ENCODE data around the gene P2RY2. TPM values are rescaled to one million over a fixed set of nuclear protein-coding genes. Genes with fewer than 3 reads are reported as not detected.
A peak's percentile ranks its signal among the peaks of the same experiment; 100 is the strongest.

Gene P2RY2
- total and polyA plus RNA-seq, 2 experiments from 2014 or later, result 0.63 to 1.6 TPM

DNA sequence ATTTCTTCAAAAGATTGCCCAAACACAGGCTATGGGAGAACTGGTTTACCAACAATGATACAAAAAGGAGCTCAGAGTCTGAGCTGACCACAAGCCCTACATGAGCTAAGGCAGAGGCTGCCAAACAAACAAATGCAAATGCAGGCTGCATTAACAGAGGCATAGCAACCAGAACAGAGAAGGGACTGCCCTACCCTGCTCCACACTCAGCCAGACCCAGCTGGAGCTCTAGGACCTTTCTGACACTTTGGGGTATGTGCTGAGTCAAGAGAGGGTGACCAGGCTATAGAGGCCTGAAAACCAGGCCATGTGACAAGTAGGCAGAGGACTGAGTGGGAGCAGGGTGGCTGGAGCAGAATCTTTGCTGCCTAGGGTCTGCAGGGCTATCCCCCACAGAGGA lies 17.8 kb upstream of the P2RY2 start:
- H3K9me2 ChIP-seq (ENCODE audit: insufficient read depth), result 0 out of 2 replicates have a peak, but pooled peaks cover 4% of the 10 kb centered on the region
- peak overlapping the region; percentile 88 for H3K27ac Mint-ChIP-seq

GRCh38 chr11:73201249-73201648 lies 16.8 kb upstream of the P2RY2 start:
- peak overlapping the region; percentile 68; the same call in 1 of the 2 replicates for H3K27ac Mint-ChIP-seq
- no peaks in the 10 kb centered on the region for H3K36me3 Mint-ChIP-seq (ENCODE audit: low read depth)
- H3K4me1 Mint-ChIP-seq, result peaks cover 26% of the 10 kb centered on the region
- no peak overlapping the region for H3K27ac ChIP-seq (ENCODE audit: low read depth)
- 0 out of 2 replicates have a peak, but pooled peaks cover 4% of the 10 kb centered on the region for H3K9me2 ChIP-seq (ENCODE audit: insufficient read depth)
- peak overlapping the region; percentile 93 for H2AFZ ChIP-seq
- DNase-seq (ENCODE audit: low spot score), result peak; percentile 27
- H3K79me2 ChIP-seq (replicated peaks; ENCODE audit: insufficient read depth), result no peaks in the 10 kb centered on the region
- peak; percentile 49 for ATAC-seq
- H3K27me3 ChIP-seq (ENCODE audit: insufficient read depth), result no peaks in the 10 kb centered on the region
- H3F3A ChIP-seq (replicated peaks; ENCODE audit: low read depth), result no peaks in the 10 kb centered on the region
- H3K4me3 ChIP-seq, result no peak overlapping the region
- peaks cover 22% of the 10 kb centered on the region for H3K4me1 ChIP-seq (ENCODE audit: insufficient read depth)
- H3K27me3 Mint-ChIP-seq (ENCODE audit: insufficient read depth, low read depth, poor library complexity), result peaks cover 5% of the 10 kb centered on the region
- no peak overlapping the region for H3K4me2 ChIP-seq
- no peak overlapping the region for H3K4me3 Mint-ChIP-seq
- no peaks in the 10 kb centered on the region for H3K36me3 ChIP-seq (ENCODE audit: insufficient read depth)
- no peaks in the 10 kb centered on the region for H4K20me1 ChIP-seq (replicated peaks; ENCODE audit: insufficient read depth)
- no peaks in the 10 kb centered on the region for H3K9me3 Mint-ChIP-seq
- TF ChIP-seq NANOG (IDR thresholded peaks at IDR 0.05; ENCODE audit: borderline replicate concordance) (no peak), JUNB (IDR thresholded peaks at IDR 0.05; ENCODE audit: unreplicated experiment) (no peak), STAT1 (IDR thresholded peaks at IDR 0.05; ENCODE audit: unreplicated experiment) (no peak), POLR2AphosphoS5 (IDR thresholded peaks at IDR 0.05; ENCODE audit: low read depth) (no peak), CREB1 (CRISPR knock-in tag; IDR thresholded peaks at IDR 0.05; ENCODE audit: low read depth) (no peak), REST (IDR thresholded peaks at IDR 0.05; ENCODE audit: unreplicated experiment) (no peak), ZNF331 (CRISPR knock-in tag; IDR thresholded peaks at IDR 0.05; ENCODE audit: low read depth) (no peak), ZNF114 (CRISPR knock-in tag; IDR thresholded peaks at IDR 0.05) (no peak), EZH2 (IDR thresholded peaks at IDR 0.05; ENCODE audit: low read depth, unreplicated experiment) (no peak), EZH2phosphoT487 (IDR thresholded peaks at IDR 0.05; ENCODE audit: unreplicated experiment) (no peak)
- TF ChIP-seq, protein P1, sequence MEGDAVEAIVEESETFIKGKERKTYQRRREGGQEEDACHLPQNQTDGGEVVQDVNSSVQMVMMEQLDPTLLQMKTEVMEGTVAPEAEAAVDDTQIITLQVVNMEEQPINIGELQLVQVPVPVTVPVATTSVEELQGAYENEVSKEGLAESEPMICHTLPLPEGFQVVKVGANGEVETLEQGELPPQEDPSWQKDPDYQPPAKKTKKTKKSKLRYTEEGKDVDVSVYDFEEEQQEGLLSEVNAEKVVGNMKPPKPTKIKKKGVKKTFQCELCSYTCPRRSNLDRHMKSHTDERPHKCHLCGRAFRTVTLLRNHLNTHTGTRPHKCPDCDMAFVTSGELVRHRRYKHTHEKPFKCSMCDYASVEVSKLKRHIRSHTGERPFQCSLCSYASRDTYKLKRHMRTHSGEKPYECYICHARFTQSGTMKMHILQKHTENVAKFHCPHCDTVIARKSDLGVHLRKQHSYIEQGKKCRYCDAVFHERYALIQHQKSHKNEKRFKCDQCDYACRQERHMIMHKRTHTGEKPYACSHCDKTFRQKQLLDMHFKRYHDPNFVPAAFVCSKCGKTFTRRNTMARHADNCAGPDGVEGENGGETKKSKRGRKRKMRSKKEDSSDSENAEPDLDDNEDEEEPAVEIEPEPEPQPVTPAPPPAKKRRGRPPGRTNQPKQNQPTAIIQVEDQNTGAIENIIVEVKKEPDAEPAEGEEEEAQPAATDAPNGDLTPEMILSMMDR (conservative IDR thresholded peaks at IDR 0.05; ENCODE audit: low read depth in 2 of 2), result no peak

More for the DNA sequence above, 17.8 kb upstream of the P2RY2 start:
- Histone ChIP-seq H3K27me3 (ENCODE audit: insufficient read depth) (no peaks in the 10 kb centered on the region), H3K27ac (ENCODE audit: low read depth) (peak overlapping the region; percentile 5; the same call in 1 of the 2 replicates), H3K4me1 (ENCODE audit: insufficient read depth) (peaks cover 22% of the 10 kb centered on the region), H4K20me1 (replicated peaks; ENCODE audit: insufficient read depth) (no peaks in the 10 kb centered on the region), H3K36me3 (ENCODE audit: insufficient read depth) (no peaks in the 10 kb centered on the region), H3K4me2 (peak overlapping the region; percentile 40), H3F3A (replicated peaks; ENCODE audit: low read depth) (no peaks in the 10 kb centered on the region), H3K4me3 (no peak overlapping the region), H2AFZ (peak overlapping the region; percentile 93), H3K79me2 (replicated peaks; ENCODE audit: insufficient read depth) (no peaks in the 10 kb centered on the region)
- Mint-ChIP-seq H3K36me3 (ENCODE audit: low read depth) (no peaks in the 10 kb centered on the region), H3K4me1 (peaks cover 26% of the 10 kb centered on the region), H3K4me3 (peak overlapping the region; percentile 37; the same call in 2 of the 3 replicates), H3K9me3 (no peaks in the 10 kb centered on the region), H3K27me3 (ENCODE audit: insufficient read depth, low read depth, poor library complexity) (peaks cover 9% of the 10 kb centered on the region)
- ATAC-seq, result peak; percentile 92
- DNase-seq (ENCODE audit: low spot score), result peak; percentile 54
- TF ChIP-seq REST (IDR thresholded peaks at IDR 0.05; ENCODE audit: unreplicated experiment), result no peak
- TF ChIP-seq STAT1 (IDR thresholded peaks at IDR 0.05; ENCODE audit: unreplicated experiment), result no peak

Measured in GM23338 (cell line).